Neuronal stem cell (in vitro differentiated cells): ENCODE measurements around the gene DNAH3.
"Not testable (repeated sequence)": the region's sequence is repeated elsewhere in the genome, so short reads cannot be mapped to it uniquely, and the experiment has no call there.

ENCODE experiments used
- DNase-seq: peaks from one replicate; pipeline ENCODE4 v3.0.0-alpha.2; 2013; ENCODE audit warnings: low spot score
- H2AFZ ChIP-seq: one replicate; pipeline ENCODE4 v1.6.1; 2013; ENCODE audit warnings: mild to moderate bottlenecking, low read length, inconsistent platforms
- H2AK5ac ChIP-seq: 2 replicates; pipeline ENCODE4 v1.6.1; 2013; ENCODE audit warnings: low read depth, mild to moderate bottlenecking, inconsistent platforms, low read length, moderate library complexity, mixed read lengths
- H2BK120ac ChIP-seq: 2 replicates; pipeline ENCODE4 v1.6.1; 2013; ENCODE audit warnings: low read depth, mild to moderate bottlenecking, inconsistent platforms, low read length, moderate library complexity, mixed read lengths
- H2BK12ac ChIP-seq: one replicate; pipeline ENCODE4 v1.6.1; 2013; ENCODE audit warnings: low read length, inconsistent platforms
- H2BK15ac ChIP-seq: 2 replicates; pipeline ENCODE4 v1.6.1; 2013; ENCODE audit warnings: mild to moderate bottlenecking, low read length, inconsistent platforms, mixed read lengths
- H2BK5ac ChIP-seq: one replicate; pipeline ENCODE4 v1.6.1; 2013; ENCODE audit warnings: inconsistent platforms, mild to moderate bottlenecking, low read length, moderate library complexity
- H3K14ac ChIP-seq: one replicate; pipeline ENCODE4 v1.6.1; 2013; ENCODE audit warnings: low read length, inconsistent platforms
- H3K18ac ChIP-seq: 2 replicates; pipeline ENCODE4 v1.6.1; 2013; ENCODE audit warnings: low read length, inconsistent platforms
- H3K23ac ChIP-seq: 2 replicates; pipeline ENCODE4 v1.6.1; 2013; ENCODE audit warnings: low read depth, mild to moderate bottlenecking, mixed read lengths, low read length, inconsistent platforms; ENCODE audit not compliant: poor library complexity
- H3K27ac ChIP-seq: replicated peaks from 3 replicates; pipeline ENCODE4 v1.5.1; 2013; ENCODE audit warnings: low read length, inconsistent platforms
- H3K27me3 ChIP-seq, 3 experiments: 2 replicates each; pipeline ENCODE4 v1.6.1; 2013; ENCODE audit warnings: low read length in 3 of 3, mild to moderate bottlenecking in 2 of 3, inconsistent platforms in 1 of 3, low read depth in 1 of 3, mixed read lengths in 1 of 3, moderate library complexity in 1 of 3; ENCODE audit not compliant: control insufficient read depth in 3 of 3, insufficient read depth in 3 of 3
- H3K36me3 ChIP-seq, 2 donors: replicated peaks in 1 of 2; 2 replicates each; pipeline ENCODE4 v1.6.1; 2013; ENCODE audit warnings: low read length in 2 of 2; ENCODE audit not compliant: control insufficient read depth in 2 of 2, insufficient read depth in 2 of 2
- H3K4ac ChIP-seq: 2 replicates; pipeline ENCODE4 v1.6.1; 2013; ENCODE audit warnings: inconsistent platforms, mild to moderate bottlenecking, low read length, moderate library complexity
- H3K4me1 ChIP-seq, 2 donors: 1 replicate in 1 of 2; 2 replicates in 1 of 2; pipeline ENCODE4 v1.6.1; 2013; ENCODE audit warnings: low read length in 2 of 2, low read depth in 1 of 2; ENCODE audit not compliant: control insufficient read depth in 2 of 2, insufficient read depth in 1 of 2
- H3K4me2 ChIP-seq: one replicate; pipeline ENCODE4 v1.6.1; 2013; ENCODE audit warnings: mild to moderate bottlenecking, low read length, inconsistent platforms; ENCODE audit not compliant: insufficient read depth, poor library complexity, severe bottlenecking
- H3K4me3 ChIP-seq, 2 donors: 2 replicates each; pipeline ENCODE4 v1.5.1; 2013; ENCODE audit warnings: low read length in 2 of 2, mild to moderate bottlenecking in 2 of 2, inconsistent platforms in 1 of 2, moderate library complexity in 1 of 2
- H3K79me1 ChIP-seq: one replicate; pipeline ENCODE4 v1.6.1; 2013; ENCODE audit warnings: low read depth, mild to moderate bottlenecking, inconsistent platforms, low read length, moderate library complexity
- H3K9ac ChIP-seq: one replicate; pipeline ENCODE4 v1.6.1; 2013; ENCODE audit warnings: mild to moderate bottlenecking, low read depth, low read length, inconsistent platforms; ENCODE audit not compliant: poor library complexity
- H3K9me3 ChIP-seq, 2 donors: replicated peaks in 1 of 2; 2 replicates each; pipeline versions ENCODE3 to v1.6.1; 2013; ENCODE audit warnings: low read length in 2 of 2, mild to moderate bottlenecking in 2 of 2, inconsistent platforms in 1 of 2, low read depth in 1 of 2, mixed read lengths in 1 of 2, moderate library complexity in 1 of 2; ENCODE audit not compliant: control insufficient read depth in 2 of 2, insufficient read depth in 1 of 2
- H4K8ac ChIP-seq: one replicate; pipeline ENCODE4 v1.6.1; 2013; ENCODE audit warnings: low read depth, mild to moderate bottlenecking, inconsistent platforms, low read length, moderate library complexity
- H4K91ac ChIP-seq: one replicate; pipeline ENCODE4 v1.6.1; 2013; ENCODE audit warnings: low read length, low read depth, mild to moderate bottlenecking, inconsistent platforms; ENCODE audit not compliant: poor library complexity
- WGBS, 2 donors: extraction: QIAGEN DNeasy Blood & Tissue Kit; methylation state at CpG; one replicate each; pipeline ENCODE4 v1.1.7; 2013; ENCODE audit warnings: missing lambda C conversion rate in 2 of 2, mixed read lengths in 1 of 2; ENCODE audit not compliant: insufficient read length in 2 of 2, insufficient replicate concordance in 1 of 2; ENCODE audit errors: extremely low coverage in 2 of 2; 5-methylcytosine and 5-hydroxymethylcytosine counted together

DNAH3 gene

GRCh38 chr16:21100447-21100846 is 50.2 kb downstream of the DNAH3 start:
- WGBS, 2 donors = no CpG with 5 or more reads among the region's 4 CpGs
- Histone ChIP-seq H4K91ac (no peak overlapping the region), H3K27me3 (peaks cover 0 to 9% (median 0%) of the 10 kb centered on the region in 3 experiments), H3K18ac (no peak overlapping the region), H3K9me3 (peaks cover 0 to 3% of the 10 kb centered on the region in 2 donors), H3K4me3 (no peak overlapping the region), H3K14ac (no peak overlapping the region), H3K4me2 (no peak overlapping the region), H4K8ac (no peak overlapping the region), H3K9ac (no peak overlapping the region), H3K27ac (no peak overlapping the region), H3K36me3 (no peaks in the 10 kb centered on the region), H3K4ac (no peak overlapping the region), H2AFZ (no peak overlapping the region), H2BK15ac (no peak overlapping the region), H2BK12ac (no peak overlapping the region), H2BK5ac (no peak overlapping the region), H3K23ac (no peak overlapping the region), H3K4me1 (peaks cover 9 to 15% of the 10 kb centered on the region in 2 donors), H2AK5ac (no peak overlapping the region), H3K79me1 (no peaks in the 10 kb centered on the region), H2BK120ac (no peak overlapping the region)
- no peak for DNase-seq

GRCh38 chr16:21097151-21097550 is 53.5 kb downstream of the DNAH3 start:
- no peak overlapping the region for H3K4me2 ChIP-seq
- peaks cover 0 to 2% of the 10 kb centered on the region in 2 donors for H3K4me1 ChIP-seq
- H2BK5ac ChIP-seq = no peak overlapping the region
- H3K18ac ChIP-seq = no peak overlapping the region
- no peak overlapping the region for H2BK12ac ChIP-seq
- no peak overlapping the region for H4K8ac ChIP-seq
- no peak overlapping the region for H2BK120ac ChIP-seq
- no peak overlapping the region for H2AK5ac ChIP-seq
- H3K79me1 ChIP-seq = no peaks in the 10 kb centered on the region
- H2BK15ac ChIP-seq = no peak overlapping the region
- DNase-seq = no peak
- H3K9me3 ChIP-seq = peaks cover 0 to 3% of the 10 kb centered on the region in 2 donors
- H3K27ac ChIP-seq = no peak overlapping the region
- H3K36me3 ChIP-seq = no peaks in the 10 kb centered on the region
- WGBS, 2 donors = no CpG with 5 or more reads among the region's 1 CpG
- H3K27me3 ChIP-seq = peaks cover 0 to 6% (median 0%) of the 10 kb centered on the region in 3 experiments
- no peak overlapping the region for H4K91ac ChIP-seq
- H3K14ac ChIP-seq = no peak overlapping the region
- no peak overlapping the region for H3K4me3 ChIP-seq
- no peak overlapping the region for H3K4ac ChIP-seq
- H2AFZ ChIP-seq = no peak overlapping the region
- no peak overlapping the region for H3K23ac ChIP-seq
- H3K9ac ChIP-seq = no peak overlapping the region

- not testable (repeated sequence) for H4K8ac ChIP-seq, H3K23ac ChIP-seq, H3K14ac ChIP-seq, H2BK12ac ChIP-seq, H3K9ac ChIP-seq, H2AK5ac ChIP-seq, H3K36me3 ChIP-seq, H3K4ac ChIP-seq, H3K18ac ChIP-seq, H3K27ac ChIP-seq, H3K4me2 ChIP-seq, H2BK120ac ChIP-seq, H3K27me3 ChIP-seq, H3K79me1 ChIP-seq, H3K9me3 ChIP-seq, H2BK15ac ChIP-seq, H4K91ac ChIP-seq, H2BK5ac ChIP-seq, H3K4me1 ChIP-seq, DNase-seq, H3K4me3 ChIP-seq, H2AFZ ChIP-seq
- no CpG with 5 or more reads among the region's 2 CpGs for WGBS, 2 donors
Observed at GRCh38 chr16:21094719-21095118, 55.9 kb downstream of the DNAH3 start.

GRCh38 chr16:21092951-21093350 is 57.7 kb downstream of the DNAH3 start:
- Histone ChIP-seq H3K18ac (no peak overlapping the region), H4K91ac (no peak overlapping the region), H3K14ac (no peak overlapping the region), H3K36me3 (no peaks in the 10 kb centered on the region), H2AFZ (no peak overlapping the region), H3K4ac (no peak overlapping the region), H3K4me1 (no peaks in the 10 kb centered on the region), H3K4me2 (no peak overlapping the region), H2AK5ac (no peak overlapping the region), H3K4me3 (no peak overlapping the region), H2BK5ac (no peak overlapping the region), H2BK120ac (no peak overlapping the region), H3K27me3 (peaks cover 0 to 2% (median 0%) of the 10 kb centered on the region in 3 experiments), H3K27ac (no peak overlapping the region), H3K79me1 (no peaks in the 10 kb centered on the region), H3K9me3 (peaks cover 0 to 3% of the 10 kb centered on the region in 2 donors), H2BK15ac (no peak overlapping the region), H3K9ac (no peak overlapping the region), H3K23ac (no peak overlapping the region), H2BK12ac (no peak overlapping the region), H4K8ac (no peak overlapping the region)
- WGBS, 2 donors = no CpG with 5 or more reads among the region's 2 CpGs
- no peak for DNase-seq
